Measurements from ENCODE around the gene ADPRHL1.

DNA sequence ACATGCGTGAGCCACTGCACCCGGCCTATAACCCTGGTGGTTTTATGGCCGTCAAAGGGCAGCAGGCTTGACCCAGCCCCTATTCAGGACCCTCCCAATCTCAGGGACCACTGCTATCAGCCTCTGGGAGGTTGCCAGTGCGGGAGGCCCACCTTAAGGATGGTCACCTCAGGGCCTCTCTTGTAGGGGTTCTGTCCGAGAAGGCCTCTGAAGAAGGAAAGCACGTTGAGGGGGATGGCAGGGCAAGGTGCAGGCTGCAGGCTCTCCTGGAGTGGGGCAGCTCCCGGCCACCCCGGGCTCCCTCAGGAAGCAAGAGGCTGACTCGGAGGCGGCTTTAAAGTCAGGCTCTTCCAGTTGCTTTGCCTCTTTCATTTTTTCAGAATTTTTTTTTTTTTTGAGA, 83.4 kb downstream of the ADPRHL1 start:
- TF ChIP-seq, protein P1, sequence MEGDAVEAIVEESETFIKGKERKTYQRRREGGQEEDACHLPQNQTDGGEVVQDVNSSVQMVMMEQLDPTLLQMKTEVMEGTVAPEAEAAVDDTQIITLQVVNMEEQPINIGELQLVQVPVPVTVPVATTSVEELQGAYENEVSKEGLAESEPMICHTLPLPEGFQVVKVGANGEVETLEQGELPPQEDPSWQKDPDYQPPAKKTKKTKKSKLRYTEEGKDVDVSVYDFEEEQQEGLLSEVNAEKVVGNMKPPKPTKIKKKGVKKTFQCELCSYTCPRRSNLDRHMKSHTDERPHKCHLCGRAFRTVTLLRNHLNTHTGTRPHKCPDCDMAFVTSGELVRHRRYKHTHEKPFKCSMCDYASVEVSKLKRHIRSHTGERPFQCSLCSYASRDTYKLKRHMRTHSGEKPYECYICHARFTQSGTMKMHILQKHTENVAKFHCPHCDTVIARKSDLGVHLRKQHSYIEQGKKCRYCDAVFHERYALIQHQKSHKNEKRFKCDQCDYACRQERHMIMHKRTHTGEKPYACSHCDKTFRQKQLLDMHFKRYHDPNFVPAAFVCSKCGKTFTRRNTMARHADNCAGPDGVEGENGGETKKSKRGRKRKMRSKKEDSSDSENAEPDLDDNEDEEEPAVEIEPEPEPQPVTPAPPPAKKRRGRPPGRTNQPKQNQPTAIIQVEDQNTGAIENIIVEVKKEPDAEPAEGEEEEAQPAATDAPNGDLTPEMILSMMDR (IDR thresholded peaks at IDR 0.05; ENCODE audit: low read depth, low read length, poor library complexity, severe bottlenecking) = no peak
- TF ChIP-seq EZH2phosphoT487 (IDR thresholded peaks at IDR 0.05; ENCODE audit: borderline replicate concordance, low read length) = no peak
